GF-D8 (cell line): ENCODE results near the gene CTAG1B.
"Not testable (repeated sequence)": the region's sequence is repeated elsewhere in the genome, so short reads cannot be mapped to it uniquely, and the experiment has no call there.

Experiments
- DNase-seq: peaks from one replicate; lab custom pipeline; 2025; lab: John Stamatoyannopoulos, UW

Gene CTAG1B

GRCh38 chrX:154584585-154585183 lies 34.4 kb downstream of the CTAG1B start, which contains the start of gene CTAG1A:
Gene CTAG1A (plus strand): TSS chrX:154585133. CDS start chrX:154585207, 74 bp downstream.
- not testable (repeated sequence) for DNase-seq

- DNase-seq: not testable (repeated sequence)
Measured at GRCh38 chrX:154582994-154583393, 36.1 kb downstream of the CTAG1B start.

- not testable (repeated sequence) for DNase-seq
Measured at GRCh38 chrX:154575076-154575475, 44.0 kb downstream of the CTAG1B start.

- not testable (repeated sequence) for DNase-seq
Measured at GRCh38 chrX:154573061-154573460, 46.0 kb downstream of the CTAG1B start.

GRCh38 chrX:154570361-154570760 lies 48.7 kb downstream of the CTAG1B start:
- DNase-seq: not testable (repeated sequence)
